Ishikawa (cell line): ENCODE results near the gene FPGT.

Experiments used
- CEBPB ChIP-seq: IDR thresholded peaks from 2 replicates; pipeline ENCODE4 v1.6.1; 2012
- CREB1 ChIP-seq: IDR thresholded peaks from 2 replicates; pipeline ENCODE4 v1.6.1; 2012; ENCODE audit warnings: low read depth
- EGR1 ChIP-seq: IDR thresholded peaks from 2 replicates; pipeline ENCODE4 v1.6.1; 2012
- EP300 ChIP-seq: IDR thresholded peaks from 2 replicates; pipeline ENCODE4 v1.6.1; 2012; ENCODE audit warnings: borderline replicate concordance
- MAX ChIP-seq: IDR thresholded peaks from 2 replicates; pipeline ENCODE4 v1.6.1; 2012
- RAD21 ChIP-seq: IDR thresholded peaks from 2 replicates; pipeline ENCODE4 v1.6.1; 2012; ENCODE audit warnings: low read depth
- REST ChIP-seq: IDR thresholded peaks from 2 replicates; pipeline ENCODE4 v1.6.1; 2012; ENCODE audit warnings: low read depth, mild to moderate bottlenecking
- TAF1 ChIP-seq: IDR thresholded peaks from 2 replicates; pipeline ENCODE4 v1.6.1; 2012; ENCODE audit warnings: low read depth, mild to moderate bottlenecking
- TEAD4 ChIP-seq: IDR thresholded peaks from 2 replicates; pipeline ENCODE4 v1.6.1; 2012
- USF1 ChIP-seq: IDR thresholded peaks from 2 replicates; pipeline ENCODE4 v1.6.1; 2012
- YY1 ChIP-seq: IDR thresholded peaks from 2 replicates; pipeline ENCODE4 v1.6.1; 2012; ENCODE audit warnings: low read depth

GRCh38 chr1:74205266-74205665 lies 7.2 kb downstream of the FPGT start:
- TF ChIP-seq RAD21: no peak
- no peak for TF ChIP-seq MAX
- TF ChIP-seq YY1: no peak
- TF ChIP-seq EP300: no peak
- TF ChIP-seq EGR1: no peak
- TF ChIP-seq TAF1: no peak
- no peak for TF ChIP-seq TEAD4
- no peak for TF ChIP-seq CEBPB
- no peak for TF ChIP-seq CREB1
- TF ChIP-seq USF1: no peak
- TF ChIP-seq REST: no peak
